Ramos (cell line): ENCODE results near the gene ZNF142.
"Not testable (repeated sequence)": the region's sequence is repeated elsewhere in the genome, so short reads cannot be mapped to it uniquely, and the experiment has no call there.

Experiments
- in situ Hi-C: fragments of 300-500 bp; cut with MboI; formaldehyde crosslinking; loops from one replicate; pipeline ENCODE4 v1.14.3; 2022; ENCODE audit warnings: low sequenced_read_pairs; ENCODE audit not compliant: unreplicated experiment

Gene ZNF142

DNA sequence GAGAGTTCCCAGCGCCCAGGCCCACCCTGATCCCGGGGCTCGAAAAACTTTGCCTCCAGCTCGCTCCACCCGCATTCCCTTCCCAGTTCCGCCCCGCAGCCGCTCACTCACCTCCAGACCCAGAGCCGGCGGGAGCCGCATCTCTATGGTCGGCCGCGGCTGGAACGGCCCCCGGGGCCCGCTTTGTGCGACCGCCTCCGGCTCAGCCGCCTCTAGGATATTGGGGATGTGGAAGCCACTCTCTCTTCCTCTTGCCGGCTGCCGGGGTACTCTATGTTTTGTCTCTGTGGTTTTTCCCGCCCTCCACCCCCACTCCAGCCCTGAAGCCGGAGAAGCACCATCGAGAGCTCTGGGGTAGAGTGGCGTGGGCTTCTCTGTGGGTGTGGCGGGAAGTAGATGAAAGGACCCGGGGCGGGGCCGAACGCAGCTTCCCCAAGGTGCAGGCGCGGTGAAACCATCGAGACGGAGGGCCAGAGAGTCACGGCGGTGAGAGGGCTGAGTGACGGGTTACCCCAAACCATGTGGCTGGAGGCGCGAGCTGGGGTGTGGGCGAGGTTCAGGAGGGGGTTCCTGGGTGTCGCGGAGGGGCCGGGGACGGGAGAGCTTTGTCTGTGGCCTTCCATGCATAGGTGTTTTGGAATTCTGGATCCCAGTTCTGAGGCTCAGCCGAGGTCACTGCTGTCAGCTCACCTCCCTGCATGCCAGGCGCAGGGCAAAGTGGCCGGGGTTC, at the start of gene ZNF142, which contains the start of gene BCS1L:
TSS of gene ZNF142 (minus strand) at position 366 of the 730 bp plus-strand sequence. CDS start 3,194 bp downstream, outside the sequence.
TSS of gene BCS1L (plus strand) at position 426 of the 730 bp plus-strand sequence. CDS start 1,305 bp downstream, outside the sequence.
- in situ Hi-C loops, result loop anchor here (10.0 kb wide), 1 partner anchor 255 kb away; no protein-coding TSS in a partner anchor

GRCh38 chr2:218708086-218708485, 48.7 kb upstream of the ZNF142 start:
- in situ Hi-C loops, result no loop called here

DNA sequence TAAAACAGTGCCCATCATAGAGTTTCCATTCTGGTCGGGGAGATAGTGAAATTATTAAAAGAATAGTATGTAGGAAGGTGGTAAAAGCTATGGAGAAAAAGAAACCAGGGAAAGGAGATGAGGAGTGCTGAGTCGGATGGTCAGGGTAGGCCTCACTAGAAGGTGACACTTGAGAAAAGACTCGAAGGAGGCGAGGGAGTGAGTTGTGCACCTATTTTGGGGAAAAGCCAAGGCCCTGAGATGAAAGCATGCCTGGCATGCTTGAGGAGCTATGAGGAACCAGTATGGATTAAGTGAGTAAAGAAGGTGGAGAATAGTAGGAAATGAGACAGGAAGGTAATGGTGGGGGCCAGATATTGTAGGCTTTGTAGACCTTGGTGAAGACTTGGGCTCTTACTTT, 43.9 kb upstream of the ZNF142 start:
- in situ Hi-C loops, result no loop called here

- in situ Hi-C loops, result no loop called here
These were observed 42.4 kb upstream of the ZNF142 start for GRCh38 chr2:218701806-218702205.

GRCh38 chr2:218698885-218699284, 39.5 kb upstream of the ZNF142 start:
- in situ Hi-C loops, result no loop called here

DNA sequence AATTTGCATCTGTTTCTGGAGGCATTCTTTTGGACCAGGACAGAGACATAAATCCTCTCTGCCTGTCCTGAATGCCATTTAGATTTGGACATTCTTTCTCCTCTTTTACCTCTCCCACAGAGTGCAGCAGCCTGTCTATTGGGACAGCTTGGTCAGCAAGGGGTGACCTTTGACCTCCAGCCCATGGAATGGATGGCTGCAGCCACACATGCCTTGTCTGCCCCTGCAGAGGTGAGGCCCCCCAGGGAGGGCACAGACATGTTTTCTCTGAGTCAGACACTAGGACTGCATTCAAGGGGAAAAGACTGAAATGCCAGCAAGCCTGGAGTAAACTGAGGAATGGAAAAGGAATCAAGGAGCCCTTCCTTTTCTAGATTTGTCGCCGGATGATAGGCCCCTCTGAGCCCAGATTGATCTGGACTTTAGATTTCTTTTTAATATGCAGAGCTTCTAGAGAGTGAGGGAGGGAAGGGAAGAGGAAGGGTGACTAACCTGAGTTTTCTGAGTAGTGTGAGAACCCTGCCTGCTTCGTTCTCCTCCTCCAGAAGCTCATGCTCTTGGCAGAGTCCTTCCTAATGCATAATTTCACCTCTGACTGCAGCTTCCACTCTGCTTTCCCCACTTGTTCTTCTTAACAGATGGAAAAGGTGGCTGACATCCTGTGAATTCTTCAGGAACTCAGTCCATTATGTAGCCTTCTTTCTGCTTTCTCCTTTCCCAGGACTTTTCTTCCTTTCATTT, 35.2 kb upstream of the ZNF142 start:
- in situ Hi-C loops, result no loop called here

DNA sequence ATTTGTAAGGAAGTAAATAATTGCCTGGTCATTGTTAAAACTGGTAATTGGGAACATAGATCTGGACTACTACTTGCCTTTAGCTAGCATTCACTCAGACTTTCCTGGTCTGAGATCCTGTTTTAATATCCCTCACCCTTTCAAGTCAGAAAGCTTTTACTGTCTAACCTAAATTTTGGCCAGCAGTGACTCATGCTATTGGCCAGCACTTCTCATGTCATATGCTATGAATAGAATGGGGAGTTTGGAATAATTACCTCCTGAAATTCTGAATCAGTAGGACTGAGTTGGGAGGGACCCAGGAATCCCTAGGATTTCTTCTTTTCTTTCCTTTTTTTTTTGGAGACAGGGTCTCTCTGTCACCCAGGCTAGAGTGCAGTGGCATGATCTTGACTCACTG, 31.8 kb upstream of the ZNF142 start:
- in situ Hi-C loops, result no loop called here

DNA sequence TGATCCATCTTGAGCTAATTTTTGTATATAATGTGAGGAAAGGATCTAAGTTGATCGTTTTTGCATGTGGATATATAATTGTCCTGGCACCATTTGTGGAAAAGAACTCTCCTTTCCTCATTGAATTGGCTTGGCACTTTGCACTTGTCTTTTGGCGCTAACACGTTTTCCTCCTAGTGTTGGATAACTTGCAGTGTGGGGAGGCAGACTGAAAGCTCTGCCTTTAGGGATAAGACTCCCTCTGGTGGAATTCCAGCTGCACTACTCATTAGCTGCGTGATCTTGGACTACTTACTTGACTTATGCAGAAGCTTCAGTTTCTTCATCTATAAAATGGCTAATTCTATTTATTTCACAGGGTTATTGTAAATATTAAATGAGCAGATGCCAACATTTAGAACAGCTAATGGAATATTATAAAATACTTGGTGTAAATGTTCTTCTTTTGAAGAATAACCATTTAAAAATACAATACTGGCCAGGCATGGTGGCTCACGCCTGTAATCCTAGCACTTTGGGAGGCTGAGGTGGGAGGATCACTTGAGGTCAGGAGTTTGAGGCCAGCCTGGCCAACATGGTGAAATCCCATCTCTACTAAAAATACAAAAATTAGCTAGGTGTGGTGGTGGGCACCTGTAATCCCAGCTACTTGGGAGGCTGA, 28.1 kb upstream of the ZNF142 start:
- in situ Hi-C loops, result not testable (repeated sequence)

- in situ Hi-C loops, result no loop called here
These were observed 20.6 kb upstream of the ZNF142 start for GRCh38 chr2:218680061-218680460.

DNA sequence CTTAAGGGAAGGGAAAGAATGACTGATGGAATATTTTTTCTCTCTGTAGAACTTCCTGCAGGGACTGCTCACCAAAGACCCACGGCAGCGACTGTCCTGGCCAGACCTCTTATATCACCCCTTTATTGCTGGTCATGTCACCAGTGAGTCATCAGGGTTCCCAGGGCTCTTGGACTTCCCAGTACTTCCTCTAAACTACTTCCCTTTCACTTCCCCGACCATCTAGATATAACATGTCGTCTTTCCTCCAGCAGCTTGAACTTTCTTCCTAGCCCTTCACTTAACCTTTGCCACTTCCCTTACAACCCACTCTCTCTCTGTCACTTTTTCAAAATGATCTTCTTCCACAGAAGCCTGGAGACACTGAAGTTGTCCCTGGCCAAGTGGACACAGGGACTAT, 19.7 kb upstream of the ZNF142 start:
- in situ Hi-C loops, result no loop called here

DNA sequence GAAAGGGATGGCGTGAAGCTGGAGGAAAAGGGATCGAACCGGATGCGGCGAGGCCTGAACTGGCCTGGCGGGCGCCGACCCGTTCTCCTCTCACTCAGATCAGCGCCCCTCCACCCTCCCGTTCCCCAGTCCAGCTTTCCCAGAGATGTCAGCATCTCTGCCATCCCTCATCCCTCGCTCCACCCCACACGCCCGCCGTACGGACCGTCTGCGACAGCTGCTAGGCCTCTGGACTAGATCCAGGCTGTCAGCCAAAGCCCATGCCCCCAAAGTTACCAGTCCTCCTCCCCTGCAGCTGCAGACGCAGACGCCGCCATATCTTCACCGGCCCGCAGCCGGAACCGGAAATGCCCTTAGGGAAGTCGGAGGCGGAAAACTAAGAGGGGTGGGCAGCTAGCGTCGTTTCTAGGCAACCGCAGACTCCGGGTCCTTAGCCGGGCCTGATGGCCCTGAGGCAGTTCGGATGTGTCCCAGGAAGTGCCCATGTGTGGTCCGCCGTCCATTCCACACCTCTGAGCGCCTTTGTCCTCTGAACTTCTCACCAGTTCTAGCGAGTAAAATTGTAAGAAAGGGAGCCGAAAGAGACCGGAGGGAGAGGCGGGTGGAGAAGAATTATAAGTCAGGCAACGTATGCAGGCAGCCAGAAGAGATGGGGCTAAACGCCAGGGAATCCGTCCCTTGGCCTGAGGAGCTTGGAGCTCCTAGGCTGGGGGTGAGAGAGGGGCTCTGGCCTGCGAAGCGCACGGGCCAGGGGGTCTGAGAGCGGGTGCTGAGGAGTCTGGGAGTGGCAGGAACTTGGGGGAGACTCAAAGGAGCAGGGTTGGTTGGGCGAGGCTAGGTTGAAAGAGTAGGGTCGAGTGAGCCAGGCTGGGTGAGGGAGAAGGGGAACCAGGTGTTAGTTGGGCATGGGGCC, 12.5 kb upstream of the ZNF142 start, which contains the start of the genes RNF25 and STK36:
TSS of gene RNF25 (minus strand) at position 349 of the 913 bp plus-strand sequence. CDS start at position 317, 32 bp downstream.
TSS of gene STK36 (plus strand) at position 433 of the 913 bp plus-strand sequence. CDS start 744 bp downstream, outside the sequence.
- in situ Hi-C loops, result no loop called here

- in situ Hi-C loops, result no loop called here
These were observed 11.8 kb upstream of the ZNF142 start for GRCh38 chr2:218671097-218671653.

DNA sequence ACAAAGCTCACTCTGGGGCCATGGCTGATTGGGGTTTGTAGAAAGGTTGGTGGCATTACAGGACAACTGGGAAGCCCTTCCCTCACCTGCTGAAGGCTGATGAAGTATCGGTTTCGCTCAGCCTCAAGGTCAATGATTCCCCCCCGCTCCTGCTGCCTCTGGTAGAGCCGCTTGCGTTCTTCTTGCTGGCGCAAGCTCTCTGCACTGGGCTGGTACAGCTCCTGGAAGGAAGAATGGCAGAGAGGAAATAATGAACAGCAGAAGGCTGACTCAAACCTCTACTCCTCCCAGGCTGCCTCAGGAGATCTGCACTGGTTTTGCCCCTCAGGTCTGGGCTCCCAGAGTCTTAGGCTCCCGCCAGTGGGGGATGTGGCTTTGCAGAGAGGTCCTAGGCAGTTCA, 5.2 kb upstream of the ZNF142 start:
- in situ Hi-C loops, result no loop called here

DNA sequence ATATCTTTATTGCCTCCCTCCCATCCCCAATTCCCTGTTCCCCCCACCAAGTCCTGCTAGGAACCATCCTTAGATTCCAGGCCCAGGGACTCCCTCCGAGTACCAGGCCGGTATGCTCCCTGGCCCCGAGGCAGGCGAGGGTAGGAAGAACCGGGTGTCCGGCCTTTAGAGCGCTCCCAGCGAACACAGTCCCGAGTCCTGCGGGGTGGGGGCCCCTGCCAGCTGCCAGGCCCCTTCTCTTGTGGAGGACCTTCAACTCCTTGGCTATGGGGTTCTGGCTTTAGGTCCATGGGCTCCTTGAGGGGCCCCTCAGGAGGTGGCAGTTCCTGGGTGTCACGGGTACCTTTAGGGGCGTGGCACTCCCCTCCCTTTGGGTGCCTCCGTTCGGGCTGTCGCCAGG, 4.5 kb upstream of the ZNF142 start:
- in situ Hi-C loops, result no loop called here

- in situ Hi-C loops, result no loop called here
These were observed 3.4 kb upstream of the ZNF142 start for GRCh38 chr2:218662827-218663226.

GRCh38 chr2:218662377-218662776, 3.0 kb upstream of the ZNF142 start:
- in situ Hi-C loops, result no loop called here

- in situ Hi-C loops, result loop anchor here (10.0 kb wide), 1 partner anchor 255 kb away; no protein-coding TSS in a partner anchor
These were observed 550 bp upstream of the ZNF142 start for GRCh38 chr2:218659988-218660358.

- in situ Hi-C loops, result loop anchor here (10.0 kb wide), 1 partner anchor 254 kb away; no protein-coding TSS in a partner anchor
These were observed 659 bp downstream of the ZNF142 start for GRCh38 chr2:218658671-218659257.

GRCh38 chr2:218655751-218656150, 3.7 kb downstream of the ZNF142 start:
- in situ Hi-C loops, result loop anchor here (10.0 kb wide), 1 partner anchor 251 kb away; no protein-coding TSS in a partner anchor
